ENCODE data around the gene OSER1.

DNA sequence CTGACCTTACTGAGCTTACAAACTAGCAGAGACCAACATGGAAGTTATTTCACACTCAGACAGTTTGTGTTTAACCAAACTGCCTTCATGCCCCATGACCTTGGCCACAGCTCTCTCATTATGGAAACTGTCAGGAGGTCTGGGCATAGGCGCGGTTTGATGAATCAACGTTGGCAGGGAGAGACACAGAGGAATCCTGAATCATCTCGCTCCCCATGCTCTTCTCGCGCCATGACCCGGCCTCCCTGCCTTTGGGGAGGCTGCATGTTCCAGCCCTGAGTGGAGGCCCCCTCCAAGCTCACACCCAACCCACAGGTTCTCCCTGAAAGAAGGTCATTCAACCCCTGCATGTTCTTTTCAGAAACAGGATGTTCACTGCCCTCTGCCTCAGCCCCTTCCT, 20.6 kb upstream of the OSER1 start:
- TF ChIP-seq, protein P1, sequence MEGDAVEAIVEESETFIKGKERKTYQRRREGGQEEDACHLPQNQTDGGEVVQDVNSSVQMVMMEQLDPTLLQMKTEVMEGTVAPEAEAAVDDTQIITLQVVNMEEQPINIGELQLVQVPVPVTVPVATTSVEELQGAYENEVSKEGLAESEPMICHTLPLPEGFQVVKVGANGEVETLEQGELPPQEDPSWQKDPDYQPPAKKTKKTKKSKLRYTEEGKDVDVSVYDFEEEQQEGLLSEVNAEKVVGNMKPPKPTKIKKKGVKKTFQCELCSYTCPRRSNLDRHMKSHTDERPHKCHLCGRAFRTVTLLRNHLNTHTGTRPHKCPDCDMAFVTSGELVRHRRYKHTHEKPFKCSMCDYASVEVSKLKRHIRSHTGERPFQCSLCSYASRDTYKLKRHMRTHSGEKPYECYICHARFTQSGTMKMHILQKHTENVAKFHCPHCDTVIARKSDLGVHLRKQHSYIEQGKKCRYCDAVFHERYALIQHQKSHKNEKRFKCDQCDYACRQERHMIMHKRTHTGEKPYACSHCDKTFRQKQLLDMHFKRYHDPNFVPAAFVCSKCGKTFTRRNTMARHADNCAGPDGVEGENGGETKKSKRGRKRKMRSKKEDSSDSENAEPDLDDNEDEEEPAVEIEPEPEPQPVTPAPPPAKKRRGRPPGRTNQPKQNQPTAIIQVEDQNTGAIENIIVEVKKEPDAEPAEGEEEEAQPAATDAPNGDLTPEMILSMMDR (IDR thresholded peaks at IDR 0.05; ENCODE audit: borderline replicate concordance, extremely low read depth, low read length, poor library complexity, severe bottlenecking): no peak
- no peak for TF ChIP-seq EZH2 (IDR thresholded peaks at IDR 0.05; ENCODE audit: borderline replicate concordance, low read depth, low read length, severe bottlenecking)
